GM23248 (cell line): Measurements from ENCODE around the gene BICDL2.

ENCODE experiments used
- EZH2 ChIP-seq: fragments of 200-600 bp; sonication (generic); IDR thresholded peaks from 2 replicates; pipeline ENCODE4 v1.6.1; 2018; ENCODE audit warnings: antibody characterized with exemption, mild to moderate bottlenecking; ENCODE audit not compliant: insufficient read depth, poor library complexity, severe bottlenecking
- EZH2phosphoT487 ChIP-seq: fragments of 200-600 bp; sonication (generic); IDR thresholded peaks from 2 replicates; pipeline ENCODE4 v1.6.1; 2018; ENCODE audit warnings: antibody characterized with exemption, moderate library complexity, mild to moderate bottlenecking, low read depth; ENCODE audit not compliant: insufficient read depth

- TF ChIP-seq EZH2 (no peak), EZH2phosphoT487 (no peak)
Observed at GRCh38 chr16:2979669-2980226, 57.0 kb downstream of the BICDL2 start.
